SJCRH30 (cell line): ENCODE measurements around the gene KIF16B. TPM values are rescaled to one million over a fixed set of nuclear protein-coding genes. Genes with fewer than 3 reads are reported as not detected.

Experiments
- DNase-seq, 2 experiments: peaks; one replicate each; pipeline ENCODE4 v3.0.0-alpha.2; 2015 to 2020
- H3K27ac ChIP-seq: fragments of 250-450 bp; sonication (Bioruptor Pico); 2 replicates; pipeline ENCODE4 v1.5.1; 2020; ENCODE audit warnings: mild to moderate bottlenecking, moderate library complexity
- H3K27me3 ChIP-seq: fragments of 250-450 bp; sonication (Bioruptor Pico); 2 replicates; pipeline ENCODE4 v1.5.1; 2020; ENCODE audit warnings: mild to moderate bottlenecking, moderate library complexity
- H3K36me3 ChIP-seq: fragments of 250-450 bp; sonication (Bioruptor Pico); 2 replicates; pipeline ENCODE4 v1.5.1; 2020; ENCODE audit warnings: mild to moderate bottlenecking, moderate library complexity
- H3K4me1 ChIP-seq: fragments of 250-450 bp; sonication (Bioruptor Pico); 2 replicates; pipeline ENCODE4 v1.5.1; 2020; ENCODE audit warnings: mild to moderate bottlenecking, moderate library complexity
- H3K4me3 ChIP-seq: fragments of 250-450 bp; sonication (Bioruptor Pico); 2 replicates; pipeline ENCODE4 v1.5.1; 2020; ENCODE audit warnings: mild to moderate bottlenecking, moderate library complexity
- H3K9me3 ChIP-seq: fragments of 250-450 bp; sonication (Bioruptor Pico); replicated peaks from 2 replicates; pipeline ENCODE4 v1.5.1; 2020; ENCODE audit warnings: mild to moderate bottlenecking, moderate library complexity
- total RNA-seq: library from RNA; depleted of rRNA; stranded (reverse); fragments of >200 nt; shearing (Covaris generic); gene quantifications from 2 replicates; pipeline ENCODE4 v1.2.3, GENCODE V29; 2014

The KIF16B gene
- total RNA-seq, 1 experiment from 2014 or later: 2.0 TPM

DNA sequence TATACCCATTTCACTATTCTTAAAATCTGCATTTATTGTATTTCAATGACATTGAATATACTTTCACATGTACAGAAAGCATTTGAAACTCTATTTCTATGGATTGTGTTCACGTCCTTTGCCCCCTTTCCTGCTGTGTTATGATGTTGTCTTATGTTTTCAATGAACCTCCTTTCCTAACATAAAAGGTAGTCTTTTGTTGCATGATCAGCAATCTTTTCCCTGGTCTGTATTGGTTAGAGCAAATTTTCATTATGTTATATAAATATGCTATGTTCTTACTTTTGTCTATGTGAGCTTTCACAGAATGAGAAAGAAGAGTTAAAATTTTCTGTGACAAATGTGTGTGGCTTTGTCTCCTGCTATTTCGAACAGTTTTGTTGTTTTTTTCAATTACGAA is 73.1 kb downstream of the KIF16B start:
- no peak for DNase-seq
- no peaks in the 10 kb centered on the region for H3K36me3 ChIP-seq
- H3K4me1 ChIP-seq: no peaks in the 10 kb centered on the region
- H3K9me3 ChIP-seq: no peaks in the 10 kb centered on the region
- no peaks in the 10 kb centered on the region for H3K27me3 ChIP-seq
- no peak overlapping the region for H3K4me3 ChIP-seq
- H3K27ac ChIP-seq: no peak overlapping the region

DNA sequence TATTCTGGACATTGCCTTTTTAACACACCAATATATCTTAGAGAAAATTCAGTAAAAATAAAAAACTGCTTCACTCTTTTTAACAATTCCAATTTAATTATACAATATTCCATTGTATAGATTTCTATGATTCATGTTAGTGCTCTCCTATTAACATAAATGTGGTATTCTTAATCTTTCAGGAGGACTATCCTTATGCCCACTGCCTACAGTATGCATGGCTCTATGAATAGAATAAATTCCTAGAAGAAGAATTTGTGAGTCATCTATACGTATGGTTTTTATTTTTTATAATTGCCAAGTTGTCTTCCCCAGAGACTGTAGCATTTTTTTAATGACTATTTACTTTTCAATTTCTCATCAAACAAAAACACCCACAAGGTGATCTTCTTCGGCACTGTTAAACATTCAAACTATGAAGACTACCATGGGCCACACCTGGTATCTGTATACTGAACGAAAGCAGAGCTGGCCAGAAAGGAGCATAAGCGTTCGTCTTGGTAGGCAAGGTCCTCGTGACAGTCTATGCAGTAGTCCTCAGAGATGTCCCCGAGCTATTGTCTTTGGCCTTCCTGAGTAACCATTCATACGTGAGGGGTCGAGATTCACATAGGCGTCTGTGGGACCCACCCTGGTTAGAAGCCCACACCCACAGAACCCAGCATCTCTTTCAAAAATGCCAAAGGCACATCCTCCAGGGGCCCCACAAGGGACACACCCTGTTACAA is 74.6 kb downstream of the KIF16B start:
- no peaks in the 10 kb centered on the region for H3K4me1 ChIP-seq
- no peaks in the 10 kb centered on the region for H3K27me3 ChIP-seq
- H3K27ac ChIP-seq: no peak overlapping the region
- no peaks in the 10 kb centered on the region for H3K36me3 ChIP-seq
- H3K9me3 ChIP-seq: no peaks in the 10 kb centered on the region
- DNase-seq: no peak
- no peak overlapping the region for H3K4me3 ChIP-seq

GRCh38 chr20:16497896-16498295 is 75.4 kb downstream of the KIF16B start:
- no peak for DNase-seq
- no peaks in the 10 kb centered on the region for H3K4me1 ChIP-seq
- no peaks in the 10 kb centered on the region for H3K36me3 ChIP-seq
- no peaks in the 10 kb centered on the region for H3K9me3 ChIP-seq
- H3K27ac ChIP-seq: no peak overlapping the region
- no peak overlapping the region for H3K4me3 ChIP-seq
- H3K27me3 ChIP-seq: no peaks in the 10 kb centered on the region; the same call in 1 of the 2 replicates

DNA sequence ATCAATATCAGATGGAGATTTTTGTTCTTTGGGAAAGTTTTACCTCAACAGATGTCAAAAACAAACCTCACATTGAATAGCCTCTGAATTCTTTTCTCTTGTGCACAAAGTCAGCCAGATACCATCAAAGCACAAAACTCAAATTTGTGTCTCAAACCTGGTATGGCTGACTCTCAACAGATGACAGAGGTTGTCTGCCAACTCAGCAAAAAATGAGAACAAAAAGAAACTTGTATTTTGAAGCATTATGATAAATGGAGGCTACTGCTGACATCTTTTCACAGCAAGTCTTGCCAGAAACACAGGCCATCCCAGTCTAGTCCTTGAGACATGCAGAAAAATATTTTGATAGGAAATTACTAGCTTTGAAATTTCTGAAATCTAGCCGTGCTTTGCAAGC is 79.8 kb downstream of the KIF16B start:
- Histone ChIP-seq H3K27me3 (no peaks in the 10 kb centered on the region; the same call in 1 of the 2 replicates), H3K27ac (no peak overlapping the region), H3K9me3 (no peaks in the 10 kb centered on the region), H3K4me1 (0 out of 2 replicates have a peak, but pooled peaks cover 4% of the 10 kb centered on the region), H3K4me3 (no peak overlapping the region), H3K36me3 (no peaks in the 10 kb centered on the region)
- DNase-seq: no peak

- Histone ChIP-seq H3K4me3 (no peak overlapping the region), H3K36me3 (no peaks in the 10 kb centered on the region), H3K4me1 (0 out of 2 replicates have a peak, but pooled peaks cover 5% of the 10 kb centered on the region), H3K9me3 (no peaks in the 10 kb centered on the region), H3K27ac (no peak overlapping the region), H3K27me3 (no peaks in the 10 kb centered on the region; the same call in 1 of the 2 replicates)
- no peak for DNase-seq
These were observed 81.8 kb downstream of the KIF16B start for GRCh38 chr20:16491294-16491905.

DNA sequence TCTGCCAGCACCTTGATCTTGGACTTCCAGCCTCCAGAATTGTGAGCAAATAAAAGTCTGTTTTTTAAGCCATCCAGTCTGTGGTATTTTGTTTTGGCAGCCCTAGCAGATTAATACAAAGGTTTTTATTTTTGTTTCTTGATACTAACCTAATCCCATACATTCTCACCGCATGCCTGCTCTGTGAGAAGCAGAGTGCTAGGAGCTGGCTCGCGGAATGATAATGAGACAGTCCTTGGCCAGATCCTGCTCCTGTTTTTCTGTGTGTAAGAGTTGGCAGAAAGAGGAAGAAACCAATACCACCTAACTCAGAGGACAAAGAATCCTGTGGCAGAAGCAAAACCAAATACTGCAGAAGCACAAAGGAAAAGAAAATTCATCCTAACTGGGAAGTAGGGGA is 82.6 kb downstream of the KIF16B start:
- Histone ChIP-seq H3K4me3 (no peak overlapping the region), H3K27ac (no peak overlapping the region), H3K9me3 (no peaks in the 10 kb centered on the region), H3K27me3 (no peaks in the 10 kb centered on the region; the same call in 1 of the 2 replicates), H3K4me1 (peaks cover 5% of the 10 kb centered on the region; the same call in 1 of the 2 replicates), H3K36me3 (no peaks in the 10 kb centered on the region)
- DNase-seq: no peak

DNA sequence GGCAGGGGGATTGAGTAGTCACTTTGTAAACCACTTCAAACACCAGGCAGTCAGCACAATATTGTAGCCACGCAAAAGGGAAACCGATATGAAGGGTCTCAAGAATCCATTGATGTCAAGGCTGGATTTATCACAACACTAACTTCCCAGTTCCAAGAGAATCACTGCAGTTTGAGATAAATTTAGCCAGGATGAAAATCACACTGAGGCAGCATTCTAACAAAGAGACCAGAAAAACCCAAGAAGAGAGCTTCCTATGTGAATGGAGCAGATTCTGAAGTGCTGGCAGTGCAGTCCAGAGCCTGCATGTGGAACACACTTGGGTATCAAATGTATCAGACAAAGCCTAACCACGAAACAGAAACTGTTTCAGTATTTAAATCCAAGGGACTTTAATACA is 84.6 kb downstream of the KIF16B start:
- H3K27ac ChIP-seq: no peak overlapping the region
- H3K4me1 ChIP-seq: peaks cover 7% of the 10 kb centered on the region; the same call in 1 of the 2 replicates
- no peak for DNase-seq
- no peaks in the 10 kb centered on the region; the same call in 1 of the 2 replicates for H3K27me3 ChIP-seq
- H3K4me3 ChIP-seq: no peak overlapping the region
- H3K9me3 ChIP-seq: no peaks in the 10 kb centered on the region
- H3K36me3 ChIP-seq: no peaks in the 10 kb centered on the region

DNA sequence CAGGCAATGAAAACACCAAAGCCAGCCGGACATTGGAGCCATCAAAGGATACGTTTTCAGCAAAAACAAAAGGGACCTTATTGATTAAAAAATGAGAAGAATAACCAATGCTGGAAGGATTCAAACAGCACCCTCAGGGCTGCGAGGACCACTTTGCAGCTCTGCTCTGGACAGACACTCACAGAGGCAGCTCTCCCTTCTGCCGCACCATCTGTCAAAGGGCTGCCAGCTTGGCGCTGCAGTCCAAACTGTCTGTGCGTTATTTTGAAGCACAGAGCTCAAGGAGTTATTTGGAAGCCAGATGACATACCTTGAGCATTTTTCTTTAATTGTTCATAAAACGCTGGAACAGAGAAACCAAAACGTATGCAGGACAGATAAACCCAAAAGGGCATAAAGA is 85.2 kb downstream of the KIF16B start:
- DNase-seq: no peak
- Histone ChIP-seq H3K27me3 (no peaks in the 10 kb centered on the region; the same call in 1 of the 2 replicates), H3K4me1 (peaks cover 7% of the 10 kb centered on the region; the same call in 1 of the 2 replicates), H3K27ac (no peak overlapping the region), H3K36me3 (no peaks in the 10 kb centered on the region), H3K9me3 (no peaks in the 10 kb centered on the region), H3K4me3 (no peak overlapping the region)

DNA sequence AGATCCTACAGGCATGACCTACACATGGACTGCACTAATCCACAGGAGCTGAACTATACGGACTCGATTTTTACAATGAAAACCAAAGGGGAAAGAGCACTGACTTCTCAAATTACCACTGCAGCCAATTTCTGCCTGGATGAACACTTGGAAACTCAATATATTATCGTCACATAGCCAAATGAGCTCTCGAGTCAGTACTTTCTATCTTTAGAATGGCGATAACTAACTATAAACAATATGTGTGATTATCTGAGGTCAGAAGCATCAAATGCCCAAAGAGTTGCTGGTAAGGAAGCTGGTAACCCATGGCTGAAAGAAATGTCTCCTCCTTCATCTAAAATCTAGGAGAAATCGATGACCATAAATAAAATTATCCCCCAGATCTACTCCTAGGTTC is 86.7 kb downstream of the KIF16B start:
- Histone ChIP-seq H3K4me3 (no peak overlapping the region), H3K27me3 (no peaks in the 10 kb centered on the region), H3K27ac (no peak overlapping the region), H3K9me3 (no peaks in the 10 kb centered on the region), H3K36me3 (no peaks in the 10 kb centered on the region), H3K4me1 (peaks cover 7% of the 10 kb centered on the region; the same call in 1 of the 2 replicates)
- no peak for DNase-seq

DNA sequence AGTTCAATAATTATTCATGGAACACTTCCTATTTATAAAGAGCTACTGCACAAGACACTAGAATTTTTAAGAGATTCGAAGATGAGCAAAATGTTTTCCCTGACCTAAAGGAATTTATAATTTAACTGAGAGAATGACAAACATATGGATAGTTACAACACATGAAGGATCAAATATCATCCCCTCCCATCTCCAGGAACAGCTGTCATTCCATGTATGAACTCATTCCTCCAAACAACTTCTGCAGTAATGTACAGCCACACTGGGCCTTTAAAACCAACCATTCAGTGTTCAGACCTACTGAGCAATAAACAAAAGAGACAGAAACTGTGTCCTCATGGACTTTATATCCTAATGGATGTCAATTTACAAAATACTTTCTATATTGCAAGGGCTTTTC is 87.8 kb downstream of the KIF16B start:
- Histone ChIP-seq H3K4me1 (peaks cover 7% of the 10 kb centered on the region; the same call in 1 of the 2 replicates), H3K4me3 (no peak overlapping the region), H3K27ac (no peak overlapping the region), H3K9me3 (no peaks in the 10 kb centered on the region), H3K27me3 (no peaks in the 10 kb centered on the region), H3K36me3 (no peaks in the 10 kb centered on the region)
- DNase-seq: peak in 1 of 2 experiments; percentile 32

GRCh38 chr20:16483024-16483423 is 90.2 kb downstream of the KIF16B start:
- H3K36me3 ChIP-seq: no peaks in the 10 kb centered on the region
- H3K9me3 ChIP-seq: no peaks in the 10 kb centered on the region
- no peak overlapping the region for H3K27ac ChIP-seq
- no peak overlapping the region for H3K4me3 ChIP-seq
- peaks cover 3% of the 10 kb centered on the region; the same call in 1 of the 2 replicates for H3K4me1 ChIP-seq
- DNase-seq: no peak
- no peaks in the 10 kb centered on the region for H3K27me3 ChIP-seq

GRCh38 chr20:16481977-16482376 is 91.3 kb downstream of the KIF16B start:
- peaks cover 3% of the 10 kb centered on the region; the same call in 1 of the 2 replicates for H3K4me1 ChIP-seq
- H3K27me3 ChIP-seq: no peaks in the 10 kb centered on the region
- DNase-seq: no peak
- H3K9me3 ChIP-seq: no peaks in the 10 kb centered on the region
- H3K36me3 ChIP-seq: no peaks in the 10 kb centered on the region
- no peak overlapping the region for H3K27ac ChIP-seq
- H3K4me3 ChIP-seq: no peak overlapping the region

DNA sequence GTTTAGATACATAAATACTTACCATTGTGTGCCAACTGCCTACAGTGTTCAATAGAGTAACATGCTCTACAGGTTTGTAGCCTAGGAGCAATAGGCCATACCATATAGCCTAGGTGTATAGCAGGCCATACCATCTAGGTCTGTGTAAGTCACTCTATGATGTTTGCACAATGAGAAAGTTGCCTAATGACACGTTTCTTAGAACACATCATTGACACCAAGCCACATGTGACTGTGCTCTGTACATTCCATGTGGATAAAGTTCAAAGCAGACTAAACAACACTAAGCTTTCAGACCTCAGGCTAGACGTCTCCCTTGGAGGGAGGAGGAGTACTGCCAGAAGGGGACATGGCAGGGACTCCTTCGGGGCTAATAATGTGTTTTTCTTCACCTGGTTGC is 93.6 kb downstream of the KIF16B start:
- no peak overlapping the region for H3K27ac ChIP-seq
- H3K9me3 ChIP-seq: no peaks in the 10 kb centered on the region
- no peaks in the 10 kb centered on the region for H3K27me3 ChIP-seq
- H3K4me3 ChIP-seq: no peak overlapping the region
- H3K36me3 ChIP-seq: no peaks in the 10 kb centered on the region
- H3K4me1 ChIP-seq: peaks cover 7% of the 10 kb centered on the region; the same call in 1 of the 2 replicates
- no peak for DNase-seq

DNA sequence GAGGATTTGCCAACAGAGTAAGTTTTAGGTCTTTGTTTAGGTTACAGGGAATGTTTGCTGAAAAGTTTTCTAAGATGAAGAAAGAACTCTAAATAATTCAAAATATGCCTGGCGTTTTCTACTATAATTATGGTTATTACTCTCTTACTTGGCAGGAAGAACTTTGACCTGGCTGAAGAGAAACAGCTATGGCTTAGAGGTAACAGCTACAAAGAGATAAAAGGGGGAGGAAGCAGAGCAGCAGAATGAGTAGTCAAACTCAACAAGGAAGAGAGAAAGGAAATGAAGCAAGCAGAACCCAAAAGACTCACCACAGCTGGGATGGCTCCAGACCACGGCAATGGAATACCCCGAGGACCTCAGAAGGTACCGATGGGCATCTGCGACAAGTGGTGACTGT is 95.6 kb downstream of the KIF16B start:
- DNase-seq: no peak
- no peak overlapping the region for H3K27ac ChIP-seq

GRCh38 chr20:16476032-16476431 is 97.2 kb downstream of the KIF16B start:
- Histone ChIP-seq H3K4me3 (no peak overlapping the region), H3K27me3 (no peaks in the 10 kb centered on the region), H3K4me1 (peaks cover 10% of the 10 kb centered on the region; the same call in 1 of the 2 replicates), H3K36me3 (no peaks in the 10 kb centered on the region), H3K27ac (no peak overlapping the region), H3K9me3 (no peaks in the 10 kb centered on the region)
- peak in 1 of 2 experiments; percentile 66 for DNase-seq

More for the DNA sequence above, 95.6 kb downstream of the KIF16B start:
- peaks cover 10% of the 10 kb centered on the region; the same call in 1 of the 2 replicates for H3K4me1 ChIP-seq
- no peak overlapping the region for H3K4me3 ChIP-seq
- H3K9me3 ChIP-seq: no peaks in the 10 kb centered on the region
- no peaks in the 10 kb centered on the region for H3K36me3 ChIP-seq
- H3K27me3 ChIP-seq: no peaks in the 10 kb centered on the region
